NCI-H1436 treated with DMSO at 0.1 percent for 48 hours (cell line): Measurements from ENCODE around the gene ADAMTS17.
"Not testable (repeated sequence)": the region's sequence is repeated elsewhere in the genome, so short reads cannot be mapped to it uniquely, and the experiment has no call there.

Experiments used
- DNase-seq: peaks from one replicate; lab custom pipeline; 2025; lab: John Stamatoyannopoulos, UW

ADAMTS17 gene

GRCh38 chr15:100093211-100094126 lies 248.3 kb downstream of the ADAMTS17 start:
- no peak for DNase-seq

GRCh38 chr15:100092034-100092433 lies 249.7 kb downstream of the ADAMTS17 start:
- DNase-seq: no peak

GRCh38 chr15:100090411-100090810 lies 251.4 kb downstream of the ADAMTS17 start:
- DNase-seq: no peak

- not testable (repeated sequence) for DNase-seq
Measured at GRCh38 chr15:100084042-100084821, 257.5 kb downstream of the ADAMTS17 start.

GRCh38 chr15:100083572-100083971 lies 258.2 kb downstream of the ADAMTS17 start:
- no peak for DNase-seq

GRCh38 chr15:100082761-100083402 lies 258.9 kb downstream of the ADAMTS17 start:
- no peak for DNase-seq

- DNase-seq: no peak
Measured at GRCh38 chr15:100081454-100081853, 260.3 kb downstream of the ADAMTS17 start.

GRCh38 chr15:100078511-100079220 lies 263.1 kb downstream of the ADAMTS17 start:
- no peak for DNase-seq

GRCh38 chr15:100075229-100075628 lies 266.5 kb downstream of the ADAMTS17 start:
- no peak for DNase-seq

- no peak for DNase-seq
Measured at GRCh38 chr15:100073982-100074381, 267.8 kb downstream of the ADAMTS17 start.

- DNase-seq: not testable (repeated sequence)
Measured at GRCh38 chr15:100066521-100067280, 275.1 kb downstream of the ADAMTS17 start.

GRCh38 chr15:100061944-100062343 lies 279.8 kb downstream of the ADAMTS17 start:
- no peak for DNase-seq

- no peak for DNase-seq
Measured at GRCh38 chr15:100060276-100060926, 281.4 kb downstream of the ADAMTS17 start.

GRCh38 chr15:100059521-100059920 lies 282.3 kb downstream of the ADAMTS17 start:
- no peak for DNase-seq

- no peak for DNase-seq
Measured at GRCh38 chr15:100059094-100059493, 282.7 kb downstream of the ADAMTS17 start.

- DNase-seq: no peak
Measured at GRCh38 chr15:100058458-100058857, 283.3 kb downstream of the ADAMTS17 start.

- DNase-seq: no peak
Measured at GRCh38 chr15:100057281-100057680, 284.5 kb downstream of the ADAMTS17 start.

- no peak for DNase-seq
Measured at GRCh38 chr15:100056411-100057072, 285.2 kb downstream of the ADAMTS17 start.

GRCh38 chr15:100055821-100056220 lies 286.0 kb downstream of the ADAMTS17 start:
- DNase-seq: no peak

- DNase-seq: no peak
Measured at GRCh38 chr15:100054539-100054938, 287.2 kb downstream of the ADAMTS17 start.
